PC-9 (cell line): ENCODE data around the gene ADGRL3. TPM values are rescaled to one million over a fixed set of nuclear protein-coding genes. Genes with fewer than 3 reads are reported as not detected.

ENCODE experiments used
- BruUV-seq: library from RNA; stranded (reverse); fragments of 400-500 nt; replicated peaks from 2 replicates; lab custom pipeline; 2021; lab: Mats Ljungman, UMichigan
- CTCF ChIA-PET: fragments of 300-600 bp; sonication (Branson Sonifier 250); formaldehyde crosslinking; loops from one replicate; lab custom pipeline; 2022; ENCODE audit warnings: antibody characterized with exemption; lab: Charles Lee
- POLR2A ChIA-PET: fragments of 300-600 bp; sonication (Branson Sonifier 250); formaldehyde crosslinking; loops from one replicate; lab custom pipeline; 2022; ENCODE audit warnings: antibody characterized with exemption; ENCODE audit not compliant: unreplicated experiment; lab: Charles Lee
- DNase-seq, 2 experiments: peaks; one replicate each; pipeline versions ENCODE4 v3.0.0 to v3.0.0-alpha.2; 2015 to 2022; ENCODE audit warnings: mixed read lengths in 1 of 2
- H2AFZ ChIP-seq: fragments of 200-600 bp; sonication (generic); 2 replicates; pipeline ENCODE4 v1.8.1; 2017; ENCODE audit warnings: antibody characterized with exemption
- H3F3A ChIP-seq: fragments of 200-600 bp; sonication (generic); 2 replicates; pipeline ENCODE4 v1.8.1; 2017; ENCODE audit warnings: antibody characterized with exemption, mild to moderate bottlenecking, low read depth; ENCODE audit not compliant: insufficient read depth
- H3K27ac ChIP-seq: fragments of 200-600 bp; sonication (generic); 2 replicates; pipeline ENCODE4 v1.6.1; 2016; ENCODE audit warnings: mixed run types
- H3K27me3 ChIP-seq: fragments of 200-600 bp; sonication (generic); 2 replicates; pipeline ENCODE4 v1.6.1; 2016; ENCODE audit warnings: low read depth, mixed run types; ENCODE audit not compliant: insufficient read depth
- H3K36me3 ChIP-seq: fragments of 200-600 bp; sonication (generic); 2 replicates; pipeline ENCODE4 v1.6.1; 2016; ENCODE audit warnings: low read depth, mixed run types
- H3K4me1 ChIP-seq: fragments of 200-600 bp; sonication (generic); replicated peaks from 2 replicates; pipeline ENCODE4 v1.6.1; 2016; ENCODE audit warnings: mixed run types; ENCODE audit not compliant: insufficient read depth
- H3K4me2 ChIP-seq: fragments of 200-600 bp; sonication (generic); 2 replicates; pipeline ENCODE4 v1.6.1; 2017; ENCODE audit warnings: mixed run types
- H3K4me3 ChIP-seq: fragments of 200-600 bp; sonication (generic); 2 replicates; pipeline ENCODE4 v1.6.1; 2016; ENCODE audit warnings: mixed run types
- H3K79me2 ChIP-seq: fragments of 200-600 bp; sonication (generic); 2 replicates; pipeline ENCODE4 v1.6.1; 2017; ENCODE audit warnings: low read depth, mixed run types
- H3K9me2 ChIP-seq: fragments of 200-600 bp; sonication (generic); 2 replicates; pipeline ENCODE4 v1.8.1; 2017; ENCODE audit warnings: mild to moderate bottlenecking; ENCODE audit not compliant: insufficient read depth
- H3K9me3 ChIP-seq: fragments of 200-600 bp; sonication (generic); 2 replicates; pipeline ENCODE4 v1.8.1; 2016; ENCODE audit warnings: low read depth; ENCODE audit not compliant: insufficient read depth
- H4K20me1 ChIP-seq: fragments of 200-600 bp; sonication (generic); 2 replicates; pipeline ENCODE4 v1.8.1; 2017; ENCODE audit not compliant: insufficient read depth
- CTCF ChIP-seq: fragments of 200-600 bp; sonication (generic); conservative IDR thresholded peaks from 2 replicates; pipeline ENCODE4 v1.6.1; 2017; ENCODE audit warnings: mixed run types, antibody characterized with exemption, mild to moderate bottlenecking, moderate library complexity
- EZH2 ChIP-seq: fragments of 200-600 bp; sonication (generic); IDR thresholded peaks from 2 replicates; pipeline ENCODE4 v1.8.0; 2017; ENCODE audit warnings: antibody characterized with exemption, low read depth
- intact Hi-C: fragments of 100-400 bp; cut with micrococcal nuclease; formaldehyde crosslinking; loops from one replicate; pipeline ENCODE4 v1.10.0; 2022; ENCODE audit not compliant: unreplicated experiment
- total RNA-seq: library from RNA; stranded (reverse); gene quantifications from 2 replicates; pipeline ENCODE4 v1.2.3, GENCODE V29; 2021

Gene ADGRL3
- total RNA-seq, 1 experiment from 2014 or later = 1.6 TPM

GRCh38 chr4:61996943-61997342 is 796.8 kb downstream of the ADGRL3 start:
- Histone ChIP-seq H4K20me1 (no peaks in the 10 kb centered on the region), H3K79me2 (no peaks in the 10 kb centered on the region), H3K4me2 (no peak overlapping the region), H3K27me3 (no peaks in the 10 kb centered on the region), H3F3A (no peaks in the 10 kb centered on the region), H2AFZ (no peak overlapping the region), H3K4me1 (no peaks in the 10 kb centered on the region), H3K4me3 (no peak overlapping the region), H3K9me3 (no peaks in the 10 kb centered on the region), H3K36me3 (no peaks in the 10 kb centered on the region), H3K27ac (no peak overlapping the region), H3K9me2 (no peaks in the 10 kb centered on the region)
- TF ChIP-seq CTCF = no peak
- CTCF ChIA-PET = no interaction called here
- POLR2A ChIA-PET = no interaction called here
- no peak for DNase-seq
- no TSS peak for BruUV-seq
- intact Hi-C loops = no loop called here

GRCh38 chr4:61997831-61998230 is 797.7 kb downstream of the ADGRL3 start:
- no peak overlapping the region for H3K27ac ChIP-seq
- no peaks in the 10 kb centered on the region for H3K9me3 ChIP-seq
- no peaks in the 10 kb centered on the region for H3K36me3 ChIP-seq
- intact Hi-C loops = no loop called here
- no peaks in the 10 kb centered on the region for H3K4me1 ChIP-seq
- H3K4me2 ChIP-seq = no peak overlapping the region
- TF ChIP-seq EZH2 (no peak), CTCF (no peak)
- no peak for DNase-seq
- H4K20me1 ChIP-seq = no peaks in the 10 kb centered on the region
- no peaks in the 10 kb centered on the region for H3F3A ChIP-seq
- ChIA-PET POLR2A (no interaction called here), CTCF (no interaction called here)
- BruUV-seq = no TSS peak
- no peaks in the 10 kb centered on the region for H3K9me2 ChIP-seq
- H2AFZ ChIP-seq = no peak overlapping the region
- H3K79me2 ChIP-seq = no peaks in the 10 kb centered on the region
- H3K27me3 ChIP-seq = no peaks in the 10 kb centered on the region
- no peak overlapping the region for H3K4me3 ChIP-seq

GRCh38 chr4:62003695-62004094 is 803.6 kb downstream of the ADGRL3 start:
- H3K9me2 ChIP-seq = no peaks in the 10 kb centered on the region
- H3K36me3 ChIP-seq = no peaks in the 10 kb centered on the region
- no peaks in the 10 kb centered on the region for H3K27me3 ChIP-seq
- no peak for TF ChIP-seq EZH2
- TF ChIP-seq CTCF = no peak
- POLR2A ChIA-PET = no interaction called here
- H2AFZ ChIP-seq = no peak overlapping the region
- CTCF ChIA-PET = no interaction called here
- H3K9me3 ChIP-seq = no peaks in the 10 kb centered on the region
- BruUV-seq = no TSS peak
- intact Hi-C loops = no loop called here
- no peak for DNase-seq
- H3K4me2 ChIP-seq = no peak overlapping the region
- H3K79me2 ChIP-seq = no peaks in the 10 kb centered on the region
- H4K20me1 ChIP-seq = no peaks in the 10 kb centered on the region
- H3K27ac ChIP-seq = no peak overlapping the region
- no peaks in the 10 kb centered on the region for H3F3A ChIP-seq
- H3K4me1 ChIP-seq = no peaks in the 10 kb centered on the region
- H3K4me3 ChIP-seq = no peak overlapping the region
